C1 segment of cervical spinal cord (tissue), 14 donors: Measurements from ENCODE around the gene CHD9NB.
A peak's percentile ranks its signal among the peaks of the same experiment; 100 is the strongest.
"Not testable (repeated sequence)": the region's sequence is repeated elsewhere in the genome, so short reads cannot be mapped to it uniquely, and the experiment has no call there.

Source experiments
- DNase-seq, 14 donors: peaks; one replicate each; lab custom pipeline; 2025; lab: John Stamatoyannopoulos, UW

CHD9NB gene

DNA sequence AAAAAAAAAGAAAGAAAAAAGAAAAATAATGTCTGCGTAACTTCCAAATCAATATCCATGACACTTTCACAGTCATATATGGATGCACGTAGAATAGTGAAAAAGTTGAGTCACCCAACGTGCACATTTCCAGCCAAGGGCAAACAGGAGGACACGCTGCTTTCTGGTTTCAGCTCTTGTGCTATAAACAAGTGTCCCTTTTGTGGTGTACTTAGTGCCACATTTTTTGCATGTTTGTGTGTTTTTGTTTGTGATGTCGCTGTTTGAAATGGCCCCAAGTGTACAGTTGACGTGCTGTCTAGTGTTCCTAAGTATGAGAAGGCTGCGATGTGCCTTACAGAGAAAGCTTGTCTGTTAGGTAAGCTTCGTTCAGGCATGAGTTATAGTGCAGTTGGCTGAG is 5.0 kb upstream of the CHD9NB start:
- no peak for DNase-seq

DNA sequence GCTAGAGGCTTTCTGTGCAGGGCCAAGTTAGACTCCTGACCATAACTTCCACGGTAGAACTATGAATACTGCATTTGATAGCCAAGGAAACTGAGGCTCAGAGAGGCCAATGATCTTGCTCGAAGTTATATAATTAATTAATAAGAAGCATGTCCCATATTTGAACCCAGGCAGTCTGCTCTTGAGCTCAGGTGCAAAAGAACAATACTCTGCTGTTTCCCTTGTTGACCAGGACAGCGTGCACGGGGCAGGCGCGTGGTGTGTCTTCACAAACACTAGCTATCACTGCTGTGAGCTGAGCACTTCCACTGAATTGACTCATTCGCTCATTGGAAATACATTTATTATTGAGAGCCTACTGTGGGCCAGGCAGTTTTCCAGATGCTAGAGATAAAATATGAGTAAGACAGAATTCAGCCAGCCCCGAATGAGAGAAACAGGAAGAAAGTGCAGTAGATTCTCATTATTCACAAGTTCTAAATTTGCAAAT is 3.7 kb upstream of the CHD9NB start:
- DNase-seq, result peak in 3 of 14 donors; percentile 7 to 24 (median 16)

DNA sequence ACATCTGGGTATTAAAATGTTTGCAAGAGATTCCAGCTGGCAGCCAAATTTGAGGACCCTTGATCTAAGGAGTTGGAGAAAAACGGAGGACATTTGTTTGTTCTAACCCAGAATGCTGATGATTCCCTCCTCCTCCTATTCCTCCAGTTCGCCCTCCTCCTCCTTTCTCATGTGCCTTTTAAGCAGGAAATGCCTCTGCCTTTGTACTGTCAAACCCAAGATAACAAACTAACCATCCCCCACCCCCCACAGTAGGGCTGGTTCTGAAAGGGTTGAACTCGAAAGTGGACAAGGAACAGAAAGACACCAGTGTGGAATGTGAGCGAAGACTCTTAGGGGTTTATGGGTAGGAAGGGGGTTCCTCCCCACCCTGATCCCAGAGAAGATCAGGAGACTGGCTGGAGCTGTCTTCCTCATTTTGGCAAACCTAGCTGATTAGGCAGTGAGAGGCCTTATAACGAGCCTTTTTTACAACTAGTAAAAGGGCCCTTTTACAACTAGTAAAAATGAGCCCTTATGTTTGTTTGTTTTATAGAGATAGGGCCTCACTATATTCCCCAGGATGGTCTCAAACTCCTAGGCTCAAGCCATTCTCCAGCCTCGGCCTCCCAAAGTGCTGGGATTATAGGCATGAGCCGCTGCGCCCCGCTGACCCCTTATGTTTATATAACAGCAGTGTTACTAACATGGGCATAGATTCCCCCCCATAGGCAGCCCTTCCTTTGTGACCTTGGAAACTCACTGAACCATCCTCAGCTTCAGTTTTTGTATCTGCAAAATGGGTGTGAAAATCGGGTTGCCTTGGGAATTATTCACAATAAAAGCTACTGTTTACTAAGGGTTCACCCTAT is 3.1 kb upstream of the CHD9NB start:
- DNase-seq, result peak in 8 of 14 donors; percentile 24 to 58 (median 50)

DNA sequence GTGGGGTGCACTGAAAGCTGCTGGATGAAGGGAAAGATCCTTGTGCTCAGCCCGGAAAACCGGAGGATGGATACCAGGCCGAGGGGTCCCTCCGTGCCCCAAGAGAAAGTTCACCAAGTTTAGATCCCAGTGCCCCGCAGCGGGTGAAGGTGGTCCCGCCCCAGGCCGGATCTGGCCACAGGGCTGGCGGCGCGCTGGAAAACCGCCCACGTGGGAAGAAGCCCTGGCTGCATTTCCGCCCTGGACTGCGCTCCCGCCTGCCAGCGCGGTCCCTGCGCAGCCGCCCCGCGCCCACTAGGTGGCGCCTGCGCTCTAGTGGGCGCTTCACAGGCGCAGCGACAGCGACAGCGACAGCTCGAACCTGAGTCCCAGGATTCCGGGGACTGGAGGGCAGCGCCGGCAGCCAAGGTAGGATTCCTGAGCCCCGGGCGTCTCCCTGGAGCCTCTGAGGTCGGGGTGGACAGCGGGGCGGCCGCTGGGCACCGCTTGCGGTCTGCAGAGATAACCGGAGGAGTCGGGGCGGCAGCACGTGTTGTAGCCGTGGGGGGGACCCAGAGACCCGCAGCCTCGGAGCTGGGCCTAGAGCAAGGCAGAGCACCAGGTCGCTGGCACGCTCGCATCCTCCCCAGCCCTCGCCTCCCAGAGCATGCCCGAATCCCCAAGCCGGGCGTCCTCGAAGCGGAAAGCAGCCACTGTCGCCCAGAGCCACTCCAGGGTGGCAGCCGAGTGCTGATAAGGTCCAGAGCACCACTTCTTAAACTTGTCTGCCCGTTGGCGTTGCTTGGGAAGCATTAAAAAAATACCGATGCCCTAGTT is 2.2 kb upstream of the CHD9NB start, which contains the start of gene CHD9:
Gene CHD9, plus strand, starts transcription at position 322 of the 816 bp plus-strand sequence. CDS start 101,099 bp downstream, outside the sequence.
- peak in 13 of 14 donors; percentile 76 to 94 (median 80) for DNase-seq

DNA sequence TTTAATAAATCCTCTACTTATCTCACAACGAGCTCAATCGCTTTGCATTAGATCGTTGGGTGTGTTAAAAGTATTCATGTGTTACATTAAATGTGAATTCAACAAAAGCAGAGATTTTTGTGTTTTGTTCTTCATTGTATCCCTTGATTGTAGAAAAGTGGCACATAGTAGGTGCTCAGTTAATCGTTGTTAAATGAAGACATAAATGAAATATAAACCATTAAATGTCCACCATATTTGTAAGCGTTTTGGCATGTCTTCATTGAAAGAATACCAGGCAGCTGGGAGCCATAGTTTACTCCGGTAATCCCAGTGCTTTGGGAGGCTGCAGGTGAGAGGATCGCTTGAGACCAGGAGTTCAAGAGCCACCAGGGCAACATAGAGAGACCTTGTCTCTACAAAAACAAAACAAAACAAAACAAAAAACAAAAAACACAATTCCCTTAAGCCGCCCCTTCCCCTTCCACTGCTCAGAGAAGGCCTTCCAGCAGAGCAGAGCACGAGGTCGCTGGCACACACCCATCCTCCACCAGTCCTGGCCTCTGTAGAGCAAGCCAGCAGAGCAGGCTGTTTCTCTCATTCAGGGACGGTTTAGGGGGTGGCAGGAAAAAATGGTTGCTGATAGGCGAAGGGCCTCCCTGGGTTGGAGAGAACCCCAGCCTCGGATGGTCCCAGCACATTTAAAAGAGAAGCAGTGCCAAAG is 1.4 kb upstream of the CHD9NB start:
- DNase-seq, result peak in 1 of 14 donors; percentile 38

DNA sequence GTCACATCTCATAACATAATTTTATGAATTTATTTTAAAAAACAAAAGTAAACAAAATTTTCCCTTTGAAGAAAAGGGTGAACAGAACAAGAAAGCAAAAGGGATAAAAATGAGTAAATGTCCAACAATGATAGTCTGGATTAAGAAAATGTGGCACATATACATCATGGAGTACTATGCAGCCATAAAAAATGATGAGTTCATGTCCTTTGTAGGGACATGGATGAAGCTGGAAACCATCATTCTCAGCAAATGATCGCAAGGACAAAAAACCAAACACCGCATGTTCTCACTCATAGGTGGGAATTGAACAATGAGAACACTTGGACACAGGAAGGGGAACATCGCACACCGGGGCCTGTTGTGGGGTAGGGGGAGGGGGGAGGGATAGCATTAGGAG is 1.4 kb downstream of the CHD9NB start:
- DNase-seq, result not testable (repeated sequence)

DNA sequence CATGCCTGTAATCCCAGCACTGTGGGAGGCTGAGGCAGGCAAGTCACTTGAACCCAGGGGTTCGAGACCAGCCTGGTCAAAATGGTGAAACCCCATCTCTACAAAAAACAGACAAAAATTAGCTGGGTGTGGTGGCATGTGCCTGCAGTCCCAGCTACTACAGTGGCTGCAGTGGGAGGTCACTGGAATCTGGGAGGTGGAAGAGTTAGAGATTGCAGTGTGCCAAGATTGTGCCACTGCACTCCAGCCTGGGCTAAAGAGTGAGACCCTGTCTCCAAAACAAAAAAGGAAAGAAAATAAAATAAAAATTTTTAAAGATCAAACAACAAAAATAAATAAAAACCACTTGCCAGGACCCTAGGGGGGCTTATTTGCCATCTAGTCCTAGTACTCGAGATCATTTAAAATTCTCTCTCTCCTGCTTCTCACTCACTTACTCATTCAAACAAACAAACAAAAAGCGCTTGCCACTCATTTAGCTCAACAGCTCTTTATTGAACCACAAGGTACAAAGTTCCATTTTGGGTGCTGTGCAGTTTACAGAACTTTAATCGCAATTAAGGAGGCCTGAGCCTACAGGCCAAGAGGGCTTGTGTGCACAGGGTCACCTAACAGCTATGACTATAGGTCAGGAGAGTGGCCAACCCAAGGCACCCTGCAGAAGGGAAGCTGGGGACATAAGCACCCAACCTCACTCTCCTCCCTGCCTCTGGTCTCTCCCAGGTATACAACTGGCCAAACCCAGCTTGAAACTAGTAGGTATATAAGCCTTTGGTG is 4.4 kb downstream of the CHD9NB start:
- no peak for DNase-seq

DNA sequence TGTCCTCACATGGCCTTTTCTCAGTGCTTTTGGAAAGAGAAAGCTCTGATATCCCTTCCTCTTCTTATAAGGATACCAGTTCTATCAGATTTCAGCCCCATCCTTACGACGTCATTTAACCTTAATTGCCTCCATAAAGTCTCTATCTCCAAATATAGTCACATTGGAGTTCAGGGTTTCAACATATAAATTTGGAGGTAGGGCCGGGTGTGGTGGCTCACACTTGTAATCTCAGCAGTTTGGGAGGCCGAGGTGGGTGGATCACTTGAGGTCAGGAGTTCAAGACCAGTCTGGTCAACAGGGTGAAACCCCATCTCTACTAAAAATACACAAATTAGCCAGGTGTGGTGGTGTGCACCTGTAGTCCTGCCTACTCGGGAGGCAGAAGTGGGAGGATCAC is 5.2 kb downstream of the CHD9NB start:
- not testable (repeated sequence) for DNase-seq

DNA sequence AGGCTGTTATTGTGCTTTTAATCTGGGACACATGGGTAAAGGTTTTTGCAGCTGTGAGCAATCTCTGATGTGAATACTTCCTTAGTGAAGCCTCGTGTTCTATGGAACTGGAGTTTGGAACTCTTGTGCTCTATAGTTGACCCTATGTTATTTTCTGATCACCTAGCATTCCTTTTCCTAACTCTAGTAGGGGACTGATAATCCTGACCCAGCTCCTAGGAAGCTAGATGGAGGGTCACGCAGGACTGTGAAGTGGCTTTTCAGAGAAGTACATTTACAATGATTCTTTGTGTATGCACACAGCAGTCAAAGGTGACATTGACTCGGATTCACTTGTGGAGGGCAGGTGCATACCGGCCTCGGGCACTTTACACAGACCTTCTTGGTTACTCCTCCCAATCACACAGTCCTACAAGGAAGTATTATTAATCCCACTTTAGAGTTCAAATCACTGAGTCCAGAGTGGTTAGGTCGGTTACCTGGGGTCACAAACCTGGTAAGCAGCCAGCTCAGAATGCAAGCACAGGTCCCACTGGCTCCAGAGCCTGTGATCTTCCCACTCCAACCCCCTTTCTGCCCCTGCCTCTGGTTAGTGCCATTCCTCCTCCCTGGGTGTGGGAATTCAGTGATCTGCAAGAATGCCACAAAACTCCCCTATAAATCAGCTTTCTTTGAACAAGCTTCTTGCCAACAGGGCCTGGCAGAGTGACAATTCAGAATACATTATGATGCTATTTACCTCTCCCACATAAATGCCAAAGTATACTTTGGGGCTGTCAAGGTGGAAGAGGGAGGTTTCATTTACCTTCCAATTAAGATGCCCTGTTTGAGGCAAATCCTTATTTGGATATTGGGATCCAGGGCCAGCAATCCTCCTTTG is 7.1 kb downstream of the CHD9NB start:
- no peak for DNase-seq

DNA sequence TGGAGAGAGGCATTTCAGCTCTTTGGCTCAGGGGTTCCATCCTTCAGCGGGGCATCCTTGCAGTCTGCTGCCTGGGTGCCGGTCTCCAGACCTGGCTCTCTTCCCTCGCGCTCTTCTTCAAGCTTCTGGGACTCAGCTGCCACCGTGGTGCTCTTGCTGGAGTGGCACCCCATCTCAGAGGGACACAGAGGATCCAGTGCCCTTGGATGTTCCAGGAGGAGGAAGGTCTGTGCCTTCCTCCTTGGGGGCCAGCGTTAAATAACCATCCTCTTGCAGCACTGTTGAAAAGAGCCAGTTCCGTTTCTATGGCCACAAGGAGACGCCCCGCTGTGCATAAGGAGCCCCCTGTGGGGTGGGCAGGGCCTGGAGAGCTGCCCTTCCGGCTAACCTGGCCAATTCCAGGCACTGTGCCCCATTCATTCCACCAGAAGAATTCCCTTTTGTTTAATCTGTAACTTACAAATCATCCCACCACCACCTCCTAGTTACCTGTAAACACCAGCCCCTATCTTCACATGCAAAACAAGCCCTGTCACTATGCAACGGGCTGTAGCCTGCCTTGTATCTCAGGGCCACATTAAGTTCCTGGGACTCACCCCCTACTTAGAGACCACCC is 8.6 kb downstream of the CHD9NB start:
- DNase-seq, result no peak

DNA sequence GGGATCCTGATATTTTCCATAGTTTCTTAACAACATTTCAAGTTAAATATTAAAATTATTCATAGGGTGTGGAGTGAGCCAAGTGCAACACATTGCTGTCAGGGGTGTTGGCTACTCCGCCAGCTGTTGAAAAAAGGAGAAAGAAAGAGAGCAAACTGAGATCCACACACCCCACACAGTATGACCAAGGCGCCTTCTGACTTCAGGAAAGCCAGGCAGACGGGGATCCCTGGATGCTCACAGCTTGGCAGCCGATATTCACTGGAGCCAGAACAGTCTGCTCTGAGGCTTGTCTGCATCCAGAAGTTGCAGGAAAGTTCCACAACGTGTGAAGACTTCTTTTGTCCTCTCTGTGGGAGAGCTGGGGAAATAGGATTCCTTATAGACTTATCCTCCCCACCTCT is 9.3 kb downstream of the CHD9NB start:
- no peak for DNase-seq

DNA sequence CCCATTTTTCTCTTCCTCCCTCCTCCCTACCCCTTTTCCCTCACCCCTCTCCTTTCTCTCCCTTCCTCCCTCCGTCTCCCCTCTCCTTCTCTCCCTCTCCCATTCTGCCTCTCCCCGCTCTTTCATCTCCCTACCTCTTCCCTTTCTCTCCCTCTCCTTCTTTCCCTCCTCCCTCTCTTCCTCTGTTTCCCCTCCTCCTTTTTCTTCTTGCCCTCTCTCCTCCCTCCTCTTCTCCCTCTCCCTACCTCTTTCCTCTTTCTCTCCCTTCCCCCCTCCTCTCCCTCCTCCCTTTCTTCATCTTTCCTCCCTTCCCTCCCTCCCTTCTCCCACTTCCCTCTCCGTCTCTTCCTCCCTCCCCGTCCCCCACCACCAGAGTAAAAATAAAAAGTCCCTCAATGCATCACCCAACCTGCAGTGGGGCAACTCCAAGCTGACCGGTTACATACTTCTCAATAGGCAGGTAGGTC is 10.4 kb downstream of the CHD9NB start:
- DNase-seq, result no peak

DNA sequence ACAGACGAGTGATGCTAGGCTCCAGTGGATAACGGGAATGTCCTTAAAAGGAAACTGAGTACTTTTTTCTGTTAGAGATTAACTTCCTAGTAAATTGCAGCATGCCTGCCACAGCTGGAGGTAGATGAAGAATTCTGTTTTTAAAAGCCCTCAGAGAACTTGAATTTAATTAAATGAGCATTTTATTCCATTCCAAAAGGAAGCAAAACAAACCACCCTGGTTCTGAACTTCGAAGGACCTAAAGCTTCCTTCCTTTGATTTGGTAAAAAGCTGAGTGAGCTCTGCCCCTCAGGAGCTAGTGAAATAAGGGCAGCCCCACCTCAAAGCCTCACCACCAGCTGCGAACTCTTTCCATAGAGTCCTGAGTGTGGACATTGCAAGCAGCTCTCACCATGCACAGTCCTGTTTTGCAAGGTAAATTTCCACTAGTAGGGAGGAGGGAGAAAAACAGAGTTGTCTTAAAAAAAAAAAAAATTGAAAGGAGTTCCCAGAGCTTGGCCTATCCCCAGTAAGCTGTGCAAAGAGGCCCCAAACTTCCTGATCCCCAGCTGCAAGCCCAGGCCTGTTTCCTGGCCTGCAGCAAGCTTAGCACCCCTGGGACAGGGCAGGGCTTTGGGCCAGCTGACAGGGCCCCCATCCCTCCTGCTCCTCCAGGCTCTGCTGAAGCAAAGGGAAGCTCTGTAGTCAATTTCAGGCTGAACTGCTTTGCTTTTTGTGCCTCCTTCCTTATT is 11.2 kb downstream of the CHD9NB start:
- DNase-seq, result peak in 1 of 14 donors; percentile 8

DNA sequence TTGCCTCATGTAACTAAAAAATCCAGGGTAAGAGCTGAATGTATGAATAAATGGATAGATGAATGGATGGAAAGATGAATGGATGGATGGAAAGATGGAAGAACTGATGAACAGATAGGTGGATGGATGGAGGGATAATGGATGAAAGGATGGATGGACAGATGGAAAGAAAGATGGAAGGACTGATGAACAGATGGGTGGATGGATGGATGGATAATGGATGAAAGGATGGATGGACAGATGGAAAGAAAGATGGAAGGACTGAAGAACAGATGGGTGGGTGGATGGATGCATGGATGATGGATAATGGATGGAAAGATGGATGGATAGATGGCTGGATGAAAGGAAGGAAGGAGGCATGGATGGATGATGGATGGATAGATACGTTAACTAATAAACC is 11.9 kb downstream of the CHD9NB start:
- no peak for DNase-seq

DNA sequence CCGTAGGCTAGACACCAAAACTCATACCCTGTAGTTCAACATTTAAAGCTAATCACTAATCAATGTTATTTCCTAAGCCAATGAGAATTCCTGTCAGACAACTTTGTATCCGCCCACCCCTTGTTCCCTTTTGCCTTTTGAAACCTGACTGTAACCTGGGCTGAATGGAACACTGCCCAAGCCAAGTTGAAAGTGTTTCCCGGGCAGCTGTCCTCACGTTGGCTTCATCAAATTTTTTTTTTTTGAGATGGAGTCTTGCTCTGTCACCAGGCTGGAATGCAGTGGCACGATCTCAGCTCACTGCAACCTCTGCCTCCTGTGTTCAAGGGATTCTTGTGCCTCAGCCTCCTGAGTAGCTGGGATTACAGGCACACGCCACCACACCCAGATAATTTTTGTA is 16.0 kb downstream of the CHD9NB start:
- not testable (repeated sequence) for DNase-seq

DNA sequence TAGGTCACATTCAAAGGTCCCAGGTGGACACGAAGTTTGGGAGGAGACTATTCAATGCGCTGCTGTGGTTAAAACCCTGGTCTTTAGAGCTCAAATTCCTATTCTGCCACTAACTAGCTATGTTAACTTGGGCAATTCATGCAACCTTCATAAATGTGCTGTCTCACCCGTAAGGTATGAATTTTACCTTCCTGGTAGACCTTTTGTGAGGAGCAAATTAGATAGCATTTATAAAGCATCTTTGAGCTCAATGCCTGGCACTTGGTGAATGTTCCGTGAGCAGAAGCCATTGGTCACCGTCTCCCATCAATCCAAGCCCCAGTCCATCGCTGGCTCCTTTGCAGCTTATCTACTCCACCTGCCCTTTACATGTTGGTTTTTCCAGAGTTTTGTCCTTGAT is 16.6 kb downstream of the CHD9NB start:
- DNase-seq, result no peak

DNA sequence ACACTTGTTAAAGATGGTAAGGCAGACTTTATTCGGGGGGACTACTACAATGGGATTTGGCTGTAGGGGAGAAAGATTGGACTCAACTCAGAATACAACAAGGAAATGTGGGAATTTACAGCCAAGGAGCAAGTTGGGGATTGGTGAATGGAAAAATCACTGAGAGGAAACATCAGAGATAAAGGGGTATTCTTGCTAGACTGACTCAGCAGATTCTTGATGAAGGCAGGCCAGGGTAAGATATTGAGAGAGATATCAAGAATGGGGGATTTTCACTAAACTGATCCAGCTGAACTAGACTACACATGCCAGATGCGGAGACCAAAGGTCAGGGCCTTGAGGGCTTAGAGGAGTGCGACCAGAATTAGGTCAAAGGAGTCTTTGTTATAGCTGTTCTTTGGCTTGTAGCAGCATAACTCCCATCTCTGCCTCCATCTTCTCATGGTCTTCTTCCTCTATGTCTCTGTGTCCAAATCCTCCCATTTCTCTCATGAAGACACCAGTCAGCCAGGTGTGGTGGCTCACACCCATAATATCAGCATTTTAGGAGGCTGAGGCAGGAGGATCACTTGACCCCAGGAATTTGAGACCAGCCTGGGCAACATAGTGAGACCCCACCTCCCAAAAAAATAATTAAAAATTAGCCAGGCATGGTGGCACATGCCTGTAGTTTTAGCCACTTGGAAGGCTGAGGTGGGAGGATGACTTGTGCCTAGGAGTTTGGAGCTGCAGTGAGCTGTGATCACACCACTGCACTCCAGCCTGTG is 17.3 kb downstream of the CHD9NB start:
- DNase-seq, result no peak

DNA sequence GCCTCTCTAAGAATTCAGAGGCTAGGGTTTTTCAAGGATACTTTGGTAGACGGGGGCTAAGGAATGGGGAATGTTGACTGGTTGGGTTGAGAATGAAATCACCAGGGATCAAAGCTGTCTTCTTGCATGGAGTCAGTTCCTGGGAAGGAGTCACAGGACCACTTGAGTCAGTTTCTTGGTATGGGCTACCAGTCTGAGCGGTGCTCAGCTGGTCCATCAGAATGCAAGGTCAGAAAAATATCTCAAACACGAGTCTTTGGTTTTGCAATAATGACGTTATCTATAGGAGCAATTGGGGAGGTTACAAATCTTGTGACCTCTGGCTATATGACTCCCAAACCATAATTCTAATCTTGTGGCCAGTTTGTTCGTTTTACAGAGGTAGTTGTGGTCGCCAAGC is 18.4 kb downstream of the CHD9NB start:
- no peak for DNase-seq
